Activated T-helper 2 cell treated with anti-CD3 and anti-CD28 coated beads, Interferon-gamma antibody, Interleukin-2, Interleukin-4, amounts not matched to agents 10 μg/mL and 5 μg/mL and 100 μg/mL, durations not matched to agents 14 hours and 24 hours and 36 hours (primary cell): Measurements from ENCODE around the gene FBRS. TPM values are rescaled to one million over a fixed set of nuclear protein-coding genes. Genes with fewer than 3 reads are reported as not detected.
"Not testable (repeated sequence)": the region's sequence is repeated elsewhere in the genome, so short reads cannot be mapped to it uniquely, and the experiment has no call there.

ENCODE experiments used
- DNase-seq: peaks from one replicate; pipeline ENCODE4 v3.0.0; 2021; ENCODE audit warnings: low spot score
- H3K27ac Mint-ChIP-seq: one replicate; pipeline ENCODE4 v1.8.0; 2021; ENCODE audit warnings: mixed read lengths
- H3K27me3 Mint-ChIP-seq: one replicate; pipeline ENCODE4 v1.8.0; 2021; ENCODE audit warnings: low read depth, mixed read lengths
- H3K36me3 Mint-ChIP-seq: one replicate; pipeline ENCODE4 v1.8.0; 2021; ENCODE audit warnings: low read depth, mixed read lengths
- H3K4me1 Mint-ChIP-seq: one replicate; pipeline ENCODE4 v1.8.0; 2021; ENCODE audit warnings: low read depth, mixed read lengths
- H3K4me3 Mint-ChIP-seq: one replicate; pipeline ENCODE4 v1.8.0; 2021; ENCODE audit warnings: low read depth, mild to moderate bottlenecking, moderate library complexity, mixed read lengths
- H3K9me3 Mint-ChIP-seq: one replicate; pipeline ENCODE4 v1.8.0; 2021; ENCODE audit warnings: mixed read lengths
- intact Hi-C: fragments of 100-400 bp; cut with micrococcal nuclease; formaldehyde crosslinking; loops from one replicate; pipeline ENCODE4 v1.15.1; 2023
- total RNA-seq: library from RNA; stranded (reverse); gene quantifications from 2 replicates; pipeline ENCODE4 v1.2.3, GENCODE V29; 2022

The FBRS gene
- total RNA-seq, 1 donor from 2014 or later = 107 TPM

DNA sequence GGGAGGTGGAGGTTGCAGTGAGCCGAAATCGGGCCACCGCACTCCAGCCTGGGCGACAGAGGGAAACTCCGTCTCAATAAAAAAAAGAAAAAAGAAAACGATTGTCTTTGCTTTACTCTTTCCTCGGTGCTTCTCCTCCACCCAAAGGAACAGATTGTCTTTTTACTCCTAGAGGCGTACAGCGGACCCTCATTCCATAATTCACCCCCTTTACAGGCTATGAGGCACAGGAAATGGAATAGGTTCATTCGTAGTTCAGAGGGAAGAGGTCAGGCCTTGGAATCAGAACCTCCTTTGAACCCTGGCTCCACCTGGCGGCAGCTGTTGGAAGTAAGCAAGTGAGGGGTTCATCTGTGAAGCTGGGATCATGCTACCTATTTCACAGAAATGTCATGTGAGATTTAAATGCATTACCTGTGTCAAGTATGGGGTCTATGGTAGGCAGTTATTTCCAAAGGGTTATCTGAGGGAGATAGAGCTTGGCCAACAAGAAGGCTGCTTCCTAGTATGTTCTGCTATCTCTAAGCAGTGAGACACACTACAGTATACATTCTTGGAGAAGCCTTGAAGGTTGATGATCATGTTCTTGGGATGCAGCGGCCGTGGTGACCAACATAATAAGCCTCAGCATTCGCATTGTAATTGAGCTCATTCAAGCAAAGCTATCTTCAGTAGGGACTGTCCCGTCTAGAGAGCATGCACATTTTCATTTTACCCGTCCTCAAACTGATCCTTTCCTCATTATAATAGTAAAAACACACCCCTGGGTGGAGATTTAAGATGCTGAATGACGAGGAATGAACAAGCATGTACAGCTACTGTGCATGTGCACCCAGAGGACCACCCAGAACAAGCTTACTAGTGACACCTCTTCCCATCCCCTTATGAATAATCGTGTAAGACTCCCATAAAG, 29.3 kb upstream of the FBRS start:
- peak; percentile 77 for DNase-seq
- H3K27me3 Mint-ChIP-seq = peaks cover under 1% of the 10 kb centered on the region
- peak overlapping the region; percentile 60 for H3K27ac Mint-ChIP-seq
- intact Hi-C loops = loop anchor here (5.0 kb wide), 2 partner anchors 92 to 197 kb away; partner anchors contain the start of gene DCTPP1
- peak overlapping the region; percentile 46 for H3K4me3 Mint-ChIP-seq
- peaks cover 4% of the 10 kb centered on the region for H3K4me1 Mint-ChIP-seq
- H3K9me3 Mint-ChIP-seq = no peaks in the 10 kb centered on the region
- no peaks in the 10 kb centered on the region for H3K36me3 Mint-ChIP-seq

DNA sequence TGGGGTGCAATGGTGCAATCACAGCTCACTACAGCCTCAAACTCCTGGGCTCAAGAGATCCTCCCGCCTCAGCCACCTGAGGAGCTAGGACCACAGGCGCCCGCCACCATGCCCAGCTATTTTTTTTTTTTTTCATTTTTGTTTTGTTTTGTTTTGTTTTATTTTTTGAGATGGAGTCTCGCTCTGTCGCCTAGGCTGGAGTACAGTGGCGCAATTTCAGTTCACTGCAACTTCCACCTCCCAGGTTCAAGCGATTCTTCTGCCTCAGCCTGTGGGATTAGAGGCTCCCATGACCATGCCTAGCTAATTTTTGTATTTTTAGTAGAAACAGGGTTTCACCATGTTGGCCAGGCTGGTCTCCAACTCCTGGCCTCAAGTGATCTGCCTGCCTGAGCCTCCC, 25.8 kb upstream of the FBRS start:
- not testable (repeated sequence) for H3K4me3 Mint-ChIP-seq, H3K4me1 Mint-ChIP-seq, H3K27me3 Mint-ChIP-seq, H3K36me3 Mint-ChIP-seq, DNase-seq, H3K27ac Mint-ChIP-seq, H3K9me3 Mint-ChIP-seq
- intact Hi-C loops = loop anchor here (5.0 kb wide), 1 partner anchor 60 kb away; the partner anchor contains the start of gene ZNF688

DNA sequence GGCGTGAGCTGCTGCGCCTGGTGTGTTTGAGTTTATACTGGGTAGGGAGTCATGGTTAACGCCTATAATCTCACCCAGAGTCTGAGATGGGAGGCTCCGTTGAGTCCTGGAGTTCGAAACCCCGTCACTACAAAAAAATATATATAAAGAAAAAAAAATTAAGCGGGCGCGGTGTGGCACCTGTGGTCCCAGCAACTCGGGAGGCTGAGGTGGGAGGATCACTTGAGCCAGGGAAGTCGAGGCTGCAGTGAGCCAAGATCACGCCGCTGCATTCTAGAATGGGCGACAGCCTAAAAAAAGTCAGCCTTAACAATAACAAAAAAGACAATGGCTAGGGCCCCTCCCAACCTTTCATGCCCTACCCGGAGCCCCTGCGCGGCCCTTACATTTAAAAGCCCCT, 24.7 kb upstream of the FBRS start:
- intact Hi-C loops = loop anchor here (5.0 kb wide), 1 partner anchor 61 kb away; the partner anchor contains the start of gene ZNF688
- H3K27me3 Mint-ChIP-seq = no peaks in the 10 kb centered on the region
- peaks cover 4% of the 10 kb centered on the region for H3K36me3 Mint-ChIP-seq
- H3K4me1 Mint-ChIP-seq = peaks cover 9% of the 10 kb centered on the region
- peak overlapping the region; percentile 90 for H3K4me3 Mint-ChIP-seq
- peak overlapping the region; percentile 96 for H3K27ac Mint-ChIP-seq
- no peaks in the 10 kb centered on the region for H3K9me3 Mint-ChIP-seq
- DNase-seq = no peak

DNA sequence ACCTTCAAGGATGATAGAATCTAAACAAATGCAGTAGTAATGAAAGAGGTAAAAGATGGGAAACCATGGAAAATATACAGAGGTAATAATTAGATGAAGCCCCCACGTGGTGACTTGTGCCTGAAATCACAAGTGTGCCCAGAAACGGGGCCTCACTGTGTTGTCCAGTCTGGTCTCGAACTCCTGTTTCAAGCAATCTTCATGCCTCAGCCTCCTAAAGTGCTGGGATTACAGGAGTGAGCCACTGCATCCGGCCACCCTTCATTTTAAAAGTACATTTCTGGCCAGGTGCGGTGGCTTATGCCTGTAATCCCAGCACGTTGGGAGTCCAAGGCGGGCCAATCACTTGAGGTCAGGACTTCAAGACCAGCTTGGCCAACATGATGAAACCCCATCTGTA, 21.6 kb upstream of the FBRS start:
- Mint-ChIP-seq H3K27ac (no peak overlapping the region), H3K4me3 (no peak overlapping the region), H3K36me3 (peaks cover 4% of the 10 kb centered on the region), H3K9me3 (no peaks in the 10 kb centered on the region), H3K27me3 (no peaks in the 10 kb centered on the region), H3K4me1 (peaks cover 6% of the 10 kb centered on the region)
- DNase-seq = no peak
- intact Hi-C loops = no loop called here

DNA sequence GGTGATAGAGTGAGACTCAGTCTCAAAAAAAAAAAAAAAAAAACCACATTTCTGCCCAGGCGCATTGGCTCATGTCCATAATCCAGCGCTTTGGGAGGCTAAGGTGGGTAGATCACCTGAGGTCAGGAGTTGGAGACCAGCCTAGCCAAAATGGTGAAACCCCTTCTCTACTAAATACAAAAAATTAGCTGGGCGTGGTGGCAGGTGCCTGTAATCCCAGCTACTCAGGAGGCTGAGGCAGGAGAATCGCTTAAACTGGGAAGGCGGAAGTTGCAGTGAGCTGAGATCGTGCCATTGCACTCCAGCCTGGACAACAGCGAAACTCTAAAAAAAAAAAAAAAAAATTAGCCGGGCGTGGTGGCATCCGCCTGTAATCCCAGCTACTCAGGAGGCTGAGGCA, 21.1 kb upstream of the FBRS start:
- H3K4me1 Mint-ChIP-seq, H3K27ac Mint-ChIP-seq, H3K36me3 Mint-ChIP-seq, intact Hi-C loops, DNase-seq, H3K27me3 Mint-ChIP-seq, H3K4me3 Mint-ChIP-seq, H3K9me3 Mint-ChIP-seq: not testable (repeated sequence)

DNA sequence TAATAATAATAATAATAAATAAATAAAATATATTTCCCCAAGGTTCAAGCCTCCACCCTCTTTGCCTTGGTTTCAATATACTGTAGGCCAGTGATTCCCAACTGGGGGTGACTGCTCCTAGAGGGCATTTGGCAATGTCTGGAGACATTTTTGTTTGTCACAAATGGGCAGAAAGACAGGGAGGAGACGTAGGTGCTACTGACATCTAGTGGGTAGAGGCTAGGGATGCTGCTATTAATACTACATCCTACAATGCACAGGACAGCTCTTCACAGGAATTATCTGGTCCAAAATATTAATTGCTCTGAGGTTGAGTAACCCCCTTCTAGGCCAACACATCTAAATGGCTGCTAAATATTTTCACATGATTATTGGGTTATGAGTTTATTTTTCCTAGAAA, 20.3 kb upstream of the FBRS start:
- Mint-ChIP-seq H3K9me3 (no peaks in the 10 kb centered on the region), H3K4me3 (no peak overlapping the region), H3K27me3 (no peaks in the 10 kb centered on the region), H3K27ac (no peak overlapping the region), H3K4me1 (peaks cover 6% of the 10 kb centered on the region), H3K36me3 (peaks cover 4% of the 10 kb centered on the region)
- no peak for DNase-seq
- intact Hi-C loops = no loop called here

DNA sequence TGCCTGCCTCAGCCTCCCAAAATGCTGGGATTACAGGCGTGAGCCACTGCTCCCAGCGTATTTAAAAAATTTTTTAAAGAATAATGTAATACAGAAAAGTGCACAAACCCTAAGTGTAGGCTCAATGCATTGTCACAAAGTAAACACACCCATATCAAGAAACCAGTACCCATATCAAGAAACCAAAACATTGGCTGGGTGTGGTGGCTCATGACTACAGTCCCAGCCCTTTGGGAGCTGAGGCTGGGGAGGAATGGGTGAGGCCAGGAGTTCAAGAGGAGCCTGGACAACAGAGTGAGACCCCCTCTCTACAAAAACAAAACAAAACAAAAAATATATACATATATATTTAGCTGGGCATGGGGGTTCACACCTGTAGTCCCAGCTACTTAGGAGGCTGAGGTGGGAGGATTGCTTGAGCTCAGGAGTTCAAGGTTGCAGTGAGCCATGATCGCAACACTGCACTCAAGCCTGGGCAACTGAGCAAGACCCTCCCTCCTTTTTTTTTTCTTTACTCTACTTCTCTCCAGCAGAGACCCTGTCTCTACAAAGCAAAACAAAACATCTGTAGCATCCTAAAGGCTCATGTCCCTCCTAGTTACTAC, 16.8 kb upstream of the FBRS start:
- Mint-ChIP-seq H3K36me3 (no peaks in the 10 kb centered on the region), H3K9me3 (no peaks in the 10 kb centered on the region), H3K27ac (no peak overlapping the region), H3K4me1 (no peaks in the 10 kb centered on the region), H3K4me3 (no peak overlapping the region), H3K27me3 (no peaks in the 10 kb centered on the region)
- intact Hi-C loops = no loop called here
- DNase-seq = no peak

DNA sequence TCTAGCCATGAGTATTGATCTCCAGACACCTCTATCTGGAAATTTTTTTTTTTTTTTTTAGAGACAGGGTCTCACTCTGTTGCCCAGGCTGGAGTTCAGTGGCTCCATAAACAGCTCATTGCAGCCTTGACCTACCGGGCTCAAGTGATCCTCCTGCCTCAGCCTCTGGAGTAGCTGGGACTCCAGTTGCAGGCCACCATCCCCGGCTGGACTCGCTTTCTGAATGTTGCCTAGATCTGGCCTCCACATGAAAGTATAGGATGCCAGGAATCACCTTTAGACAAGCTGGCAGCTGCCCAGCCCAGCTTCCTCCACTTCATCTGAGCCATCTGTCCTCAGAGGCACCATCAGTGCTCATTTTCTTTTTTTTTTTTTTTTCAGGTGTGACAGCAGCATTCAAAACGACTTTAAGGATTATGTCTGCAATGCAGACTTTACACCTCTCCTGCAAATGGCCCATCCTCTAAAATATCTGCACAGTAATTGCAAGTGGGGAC, 13.8 kb upstream of the FBRS start:
- Mint-ChIP-seq H3K4me1 (no peaks in the 10 kb centered on the region), H3K9me3 (no peaks in the 10 kb centered on the region), H3K36me3 (no peaks in the 10 kb centered on the region), H3K27ac (no peak overlapping the region), H3K27me3 (no peaks in the 10 kb centered on the region), H3K4me3 (no peak overlapping the region)
- no peak for DNase-seq
- intact Hi-C loops = no loop called here

DNA sequence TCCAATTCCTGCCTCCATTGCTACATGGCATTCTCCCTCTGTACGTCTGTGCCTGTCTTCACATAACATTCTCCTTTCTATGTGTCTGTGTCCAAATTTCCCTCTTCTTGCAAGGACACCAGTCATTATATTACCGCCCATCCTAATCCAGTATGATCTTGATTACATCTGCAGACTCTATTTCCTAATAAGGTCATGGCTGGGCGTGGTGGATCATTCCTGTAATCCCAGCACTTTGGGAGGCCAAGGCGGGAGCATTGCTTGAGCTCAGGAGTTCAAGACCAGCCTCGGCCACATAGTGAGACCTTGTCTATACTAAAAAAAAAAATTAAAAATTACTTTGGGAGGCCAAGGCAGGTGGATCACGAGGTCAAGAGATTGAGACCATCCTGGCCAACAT, 12.5 kb upstream of the FBRS start:
- intact Hi-C loops = no loop called here
- DNase-seq = no peak

DNA sequence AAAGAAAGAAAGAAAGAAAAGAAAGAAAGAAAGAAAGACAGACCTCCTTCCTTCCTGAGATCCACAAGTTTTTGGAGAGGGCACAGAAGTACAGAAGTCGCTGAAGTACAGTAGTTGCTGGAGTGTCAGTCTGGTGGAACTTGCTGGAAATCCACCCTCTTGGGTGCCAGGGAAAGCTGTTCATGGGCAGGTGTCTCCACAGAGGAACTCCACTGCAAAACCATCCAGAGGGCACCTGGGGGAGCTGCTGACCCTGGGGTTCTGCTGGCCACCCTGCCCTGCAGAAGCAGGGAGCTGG, 11.0 kb upstream of the FBRS start:
- intact Hi-C loops = no loop called here
- Mint-ChIP-seq H3K4me3 (no peak overlapping the region), H3K27ac (no peak overlapping the region), H3K9me3 (no peaks in the 10 kb centered on the region), H3K4me1 (peaks cover 6% of the 10 kb centered on the region), H3K36me3 (peaks cover 10% of the 10 kb centered on the region), H3K27me3 (no peaks in the 10 kb centered on the region)
- DNase-seq = no peak

More for the DNA sequence above, 12.5 kb upstream of the FBRS start:
- Mint-ChIP-seq H3K27ac (no peak overlapping the region), H3K9me3 (no peaks in the 10 kb centered on the region), H3K36me3 (no peaks in the 10 kb centered on the region), H3K4me1 (peaks cover 4% of the 10 kb centered on the region), H3K4me3 (no peak overlapping the region), H3K27me3 (no peaks in the 10 kb centered on the region)

DNA sequence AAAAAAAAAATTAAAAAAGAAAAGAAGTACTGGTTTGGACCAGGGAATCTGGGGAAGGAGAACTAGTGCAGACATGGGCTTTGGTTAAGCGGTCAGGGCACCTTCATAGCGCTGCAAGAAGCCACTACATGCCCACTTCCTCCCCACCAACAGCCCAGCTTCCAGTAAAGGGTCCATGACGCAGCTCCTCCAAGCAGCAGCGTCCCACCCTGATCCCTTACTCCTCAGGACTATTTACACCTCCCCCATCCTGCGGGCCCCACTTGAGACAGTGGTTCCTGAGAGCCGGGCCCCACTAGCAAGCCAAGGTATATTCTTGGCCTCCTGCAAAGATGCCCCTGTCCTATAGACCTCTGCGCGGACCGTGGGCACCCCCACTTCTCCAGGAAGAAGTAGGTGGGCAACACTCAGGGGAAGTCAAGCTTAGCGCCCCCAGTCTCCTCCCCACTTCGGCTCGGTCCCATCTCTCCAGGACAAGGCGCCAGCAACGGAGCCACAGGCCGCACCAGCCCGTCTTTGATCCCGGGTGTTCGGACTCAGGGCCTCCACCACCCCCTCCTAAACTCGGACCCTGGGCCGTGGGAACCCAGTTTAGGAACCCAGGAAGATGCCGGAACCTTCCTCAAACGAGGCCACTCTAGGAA, 8.4 kb upstream of the FBRS start:
- intact Hi-C loops = loop anchor here (1.0 kb wide), 4 partner anchors 8 to 280 kb away; partner anchors contain the start of genes FBRS and TBC1D10B
- H3K4me3 Mint-ChIP-seq = peak overlapping the region; percentile 98
- H3K27ac Mint-ChIP-seq = peak overlapping the region; percentile 97
- no peaks in the 10 kb centered on the region for H3K9me3 Mint-ChIP-seq
- no peaks in the 10 kb centered on the region for H3K27me3 Mint-ChIP-seq
- DNase-seq = peak; percentile 21
- peaks cover 13% of the 10 kb centered on the region for H3K4me1 Mint-ChIP-seq
- H3K36me3 Mint-ChIP-seq = peaks cover 32% of the 10 kb centered on the region

DNA sequence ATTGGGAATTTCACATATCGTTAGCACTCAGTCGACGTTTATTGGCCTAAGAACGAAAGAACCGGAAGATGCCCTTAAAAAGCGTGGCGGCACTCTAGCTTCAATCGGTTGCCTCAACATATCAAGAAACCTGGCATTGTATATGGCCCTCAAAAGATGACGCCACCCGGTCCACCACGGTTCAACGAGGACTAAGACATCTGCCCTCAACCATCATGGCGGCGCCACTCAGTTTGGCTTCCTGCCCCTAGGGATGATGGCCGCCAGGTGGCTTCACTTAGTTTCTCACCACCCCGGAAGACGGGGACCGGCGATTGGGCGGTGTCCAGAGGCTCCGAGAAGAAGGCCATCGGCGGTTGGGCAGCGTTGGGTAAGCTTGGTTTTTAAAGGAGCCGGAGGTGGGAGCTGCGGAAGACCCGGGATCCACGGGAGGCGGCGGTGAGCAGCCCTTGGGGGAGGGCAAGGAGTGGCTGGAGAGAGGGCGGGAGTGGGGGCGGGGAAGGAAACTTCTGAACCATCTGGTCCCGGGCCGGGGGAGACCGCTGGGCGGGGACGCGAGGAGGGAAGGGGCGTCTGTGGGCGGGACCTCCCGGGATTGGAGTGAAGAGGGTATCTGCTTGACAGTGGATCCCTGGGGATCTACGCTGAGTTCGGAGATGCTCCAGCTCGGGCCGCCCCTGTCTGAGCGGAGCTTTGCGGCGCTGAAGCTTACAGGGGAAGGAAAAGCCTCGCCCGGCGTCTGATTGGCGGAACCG, 7.7 kb upstream of the FBRS start, which contains the start of gene PRR14:
PRR14 (plus strand) TSS at position 592 of the 755 bp plus-strand sequence. CDS start 686 bp downstream, outside the sequence.
- intact Hi-C loops = loop anchor here (1.0 kb wide), 5 partner anchors 8 to 280 kb away; partner anchors contain the start of genes DCTPP1, FBRS and TBC1D10B
- peak; percentile 99 for DNase-seq
- peak within 1 kb of the TSS; percentile 98 for H3K4me3 Mint-ChIP-seq
- peaks cover 39% of the 10 kb centered on the region for H3K36me3 Mint-ChIP-seq
- no peaks in the 10 kb centered on the region for H3K27me3 Mint-ChIP-seq
- H3K9me3 Mint-ChIP-seq = no peaks in the 10 kb centered on the region
- peak within 1 kb of the TSS; percentile 97 for H3K27ac Mint-ChIP-seq
- H3K4me1 Mint-ChIP-seq = peaks cover 13% of the 10 kb centered on the region
